ENCODE data around the gene BCAS3. TPM values are rescaled to one million over a fixed set of nuclear protein-coding genes. Genes with fewer than 3 reads are reported as not detected.

Gene BCAS3
- total RNA-seq, 1 experiment from 2014 or later, result 26.3 TPM

GRCh38 chr17:61376931-61377838 lies 699.5 kb downstream of the BCAS3 start:
- intact Hi-C loops (cut with micrococcal nuclease), result no loop called here
- ChIA-PET RAD21 (ENCODE audit: low non-redundant PET in 1 of 2, low total read pairs in 2 of 2, uncharacterized antibody in 2 of 2, unreplicated experiment in 2 of 2) (no interaction called here), POLR2A (no interaction called here), CTCF (no interaction called here)
- H4K20me1 ChIP-seq (ENCODE audit: insufficient read depth), result no peaks in the 10 kb centered on the region
- H3K9me2 ChIP-seq (ENCODE audit: insufficient read depth), result no peaks in the 10 kb centered on the region
- no peaks in the 10 kb centered on the region for H3K79me2 ChIP-seq (ENCODE audit: insufficient read depth, low read length)
- H3K4me1 ChIP-seq (ENCODE audit: control insufficient read depth in 1 of 2, insufficient read depth in 2 of 2, low read length in 2 of 2), result no peaks in the 10 kb centered on the region
- no TSS peak for BruUV-seq (replicated peaks)
- H3K9me3 ChIP-seq (ENCODE audit: control insufficient read depth in 1 of 2, insufficient read depth in 1 of 2, low read depth in 1 of 2, low read length in 2 of 2), result no peaks in the 10 kb centered on the region
- no peak overlapping the region for H3K4me3 ChIP-seq (replicated peaks in 1 of 2; ENCODE audit: low read depth in 1 of 2, low read length in 2 of 2)
- no peak overlapping the region for H2AFZ ChIP-seq (ENCODE audit: low read depth, low read length, poor library complexity, severe bottlenecking)
- no peaks in the 10 kb centered on the region for H3K27me3 ChIP-seq (ENCODE audit: insufficient read depth, low read length)
- TF ChIP-seq POLR2AphosphoS5 (IDR thresholded peaks at IDR 0.05; ENCODE audit: low read depth, low read length), result no peak
- TF ChIP-seq CBX3 (IDR thresholded peaks at IDR 0.05; ENCODE audit: low read depth), result no peak
- no peak for TF ChIP-seq MAX (IDR thresholded peaks at IDR 0.05)
- no peak for TF ChIP-seq ELF1 (IDR thresholded peaks at IDR 0.05; ENCODE audit: borderline replicate concordance, low read depth)
- TF ChIP-seq REST (IDR thresholded peaks at IDR 0.05; ENCODE audit: low read depth), result no peak
- no peak for TF ChIP-seq ZBTB33 (IDR thresholded peaks at IDR 0.05; ENCODE audit: extremely low read depth, insufficient replicate concordance, low read length)
- TF ChIP-seq JUND (IDR thresholded peaks at IDR 0.05), result no peak
- TF ChIP-seq EZH2 (IDR thresholded peaks at IDR 0.05), result no peak
- TF ChIP-seq RAD21 (IDR thresholded peaks at IDR 0.05; ENCODE audit: low read depth), result no peak
- no peak for TF ChIP-seq EZH2phosphoT487 (IDR thresholded peaks at IDR 0.05; ENCODE audit: borderline replicate concordance)
- no peak for TF ChIP-seq CTCF (IDR thresholded peaks at IDR 0.05 in 2 of 3, conservative IDR thresholded peaks at IDR 0.05 in 1 of 3; ENCODE audit: borderline replicate concordance in 1 of 3, insufficient read depth in 1 of 3, low read depth in 2 of 3, low read length in 2 of 3)
- TF ChIP-seq ZFX (IDR thresholded peaks at IDR 0.05), result no peak
- TF ChIP-seq TCF7L2 (IDR thresholded peaks at IDR 0.05; ENCODE audit: borderline replicate concordance, extremely low read depth, insufficient read depth, insufficient read length), result no peak
- TF ChIP-seq SRF (IDR thresholded peaks at IDR 0.05; ENCODE audit: low read depth), result no peak
- no peaks in the 10 kb centered on the region for H3K36me3 ChIP-seq (ENCODE audit: control insufficient read depth in 1 of 2, insufficient read depth in 2 of 2, low read length in 2 of 2)
- H3K9ac ChIP-seq (ENCODE audit: low read length), result no peak overlapping the region
- ATAC-seq, result no peak
- DNase-seq (ENCODE audit: low read depth, low spot score), result no peak
- no peak overlapping the region for H3K27ac ChIP-seq (ENCODE audit: low read depth, low read length)
- H3K4me2 ChIP-seq (ENCODE audit: low read length), result no peak overlapping the region

Data from HCT116 (cell line).